Measurements from ENCODE around the gene NBEA. TPM values are rescaled to one million over a fixed set of nuclear protein-coding genes. Genes with fewer than 3 reads are reported as not detected.

The NBEA gene
- total RNA-seq, 1 experiment from 2014 or later: 4.4 TPM

DNA sequence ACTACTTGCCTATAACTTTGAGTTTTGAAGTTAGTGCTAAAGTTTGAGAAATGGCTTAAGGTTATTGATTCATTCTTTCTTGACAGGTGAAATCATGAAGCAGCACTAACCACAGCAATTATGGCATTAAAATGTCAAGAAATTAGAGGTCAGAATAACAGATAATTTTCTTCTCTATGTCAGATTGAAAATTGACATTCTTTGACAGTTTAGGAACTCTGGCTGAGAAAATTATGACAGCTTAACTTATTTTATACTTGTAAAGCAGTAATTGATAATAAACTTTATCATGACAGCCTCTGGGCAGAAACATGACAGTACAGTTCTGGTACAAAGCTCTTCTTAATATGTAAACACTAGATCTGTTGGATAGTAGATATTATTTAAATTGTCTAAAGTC is 689.6 kb downstream of the NBEA start:
- Histone ChIP-seq H2AFZ (ENCODE audit: low read length) (no peak overlapping the region), H3K79me2 (ENCODE audit: low read length) (no peaks in the 10 kb centered on the region)
- CTCF ChIA-PET: interaction anchor here (0.6 kb wide), 1 partner anchor 10 kb away, joined by 5 read pairs; no protein-coding TSS in a partner anchor

DNA sequence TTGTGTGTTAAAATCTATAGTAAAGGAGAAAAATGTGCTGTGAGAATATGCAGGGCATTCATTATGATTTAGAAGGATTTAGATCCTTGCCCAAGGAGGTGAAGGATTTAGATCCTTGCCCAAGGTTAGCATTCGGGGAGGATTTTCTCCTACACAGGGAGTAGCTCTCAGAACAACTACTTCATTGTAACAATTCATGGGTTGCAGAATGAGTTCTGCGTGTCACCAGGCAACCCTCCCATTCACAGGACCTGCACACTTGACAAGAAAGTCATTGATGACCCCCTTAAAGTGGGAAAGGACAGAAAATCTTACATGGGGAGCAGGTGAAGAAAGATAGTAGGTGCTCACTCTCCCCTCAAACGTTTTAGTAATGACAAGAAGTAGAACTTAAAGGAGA is 701.6 kb downstream of the NBEA start:
- no peaks in the 10 kb centered on the region for H3K36me3 ChIP-seq (ENCODE audit: low read depth, low read length)
- TF ChIP-seq, protein P1, sequence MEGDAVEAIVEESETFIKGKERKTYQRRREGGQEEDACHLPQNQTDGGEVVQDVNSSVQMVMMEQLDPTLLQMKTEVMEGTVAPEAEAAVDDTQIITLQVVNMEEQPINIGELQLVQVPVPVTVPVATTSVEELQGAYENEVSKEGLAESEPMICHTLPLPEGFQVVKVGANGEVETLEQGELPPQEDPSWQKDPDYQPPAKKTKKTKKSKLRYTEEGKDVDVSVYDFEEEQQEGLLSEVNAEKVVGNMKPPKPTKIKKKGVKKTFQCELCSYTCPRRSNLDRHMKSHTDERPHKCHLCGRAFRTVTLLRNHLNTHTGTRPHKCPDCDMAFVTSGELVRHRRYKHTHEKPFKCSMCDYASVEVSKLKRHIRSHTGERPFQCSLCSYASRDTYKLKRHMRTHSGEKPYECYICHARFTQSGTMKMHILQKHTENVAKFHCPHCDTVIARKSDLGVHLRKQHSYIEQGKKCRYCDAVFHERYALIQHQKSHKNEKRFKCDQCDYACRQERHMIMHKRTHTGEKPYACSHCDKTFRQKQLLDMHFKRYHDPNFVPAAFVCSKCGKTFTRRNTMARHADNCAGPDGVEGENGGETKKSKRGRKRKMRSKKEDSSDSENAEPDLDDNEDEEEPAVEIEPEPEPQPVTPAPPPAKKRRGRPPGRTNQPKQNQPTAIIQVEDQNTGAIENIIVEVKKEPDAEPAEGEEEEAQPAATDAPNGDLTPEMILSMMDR (conservative IDR thresholded peaks at IDR 0.05; ENCODE audit: low read depth, low read length): no peak
- TF ChIP-seq EZH2 (IDR thresholded peaks at IDR 0.05; ENCODE audit: low read length, unreplicated experiment) (no peak), EZH2phosphoT487 (IDR thresholded peaks at IDR 0.05; ENCODE audit: borderline replicate concordance, low read length) (no peak)
- no peaks in the 10 kb centered on the region for H4K20me1 ChIP-seq (ENCODE audit: low read length)
- DNase-seq (no peak), ATAC-seq (no peak)
- intact Hi-C loops (cut with micrococcal nuclease): no loop called here
- no peak overlapping the region for H2AFZ ChIP-seq (ENCODE audit: low read length)
- H3K27me3 ChIP-seq (ENCODE audit: low read length): no peaks in the 10 kb centered on the region
- H3K9me3 ChIP-seq (ENCODE audit: low read length): no peaks in the 10 kb centered on the region
- H3F3A ChIP-seq (ENCODE audit: low read length, unreplicated experiment): no peaks in the 10 kb centered on the region
- H3K9ac ChIP-seq (ENCODE audit: low read length): no peak overlapping the region
- ChIA-PET POLR2A (ENCODE audit: unreplicated experiment) (no interaction called here), CTCF (no interaction called here)
- H3K79me2 ChIP-seq (ENCODE audit: low read length): no peaks in the 10 kb centered on the region
- no peak overlapping the region for H3K4me2 ChIP-seq (ENCODE audit: low read length)
- no peaks in the 10 kb centered on the region for H3K4me1 ChIP-seq (ENCODE audit: insufficient read depth, low read length)
- H3K9me2 ChIP-seq (replicated peaks; ENCODE audit: low read length): no peaks in the 10 kb centered on the region
- H3K4me3 ChIP-seq (ENCODE audit: low read length): no peak overlapping the region
- H3K27ac ChIP-seq (ENCODE audit: low read length): no peak overlapping the region
- no TSS peak for BruUV-seq (replicated peaks)

More for the DNA sequence above, 689.6 kb downstream of the NBEA start:
- Histone ChIP-seq H3K4me1 (ENCODE audit: insufficient read depth, low read length) (no peaks in the 10 kb centered on the region), H3K9me2 (replicated peaks; ENCODE audit: low read length) (no peaks in the 10 kb centered on the region), H3K27ac (ENCODE audit: low read length) (no peak overlapping the region), H3K4me2 (ENCODE audit: low read length) (no peak overlapping the region), H3K9me3 (ENCODE audit: low read length) (no peaks in the 10 kb centered on the region), H3K36me3 (ENCODE audit: low read depth, low read length) (no peaks in the 10 kb centered on the region), H4K20me1 (ENCODE audit: low read length) (no peaks in the 10 kb centered on the region), H3F3A (ENCODE audit: low read length, unreplicated experiment) (no peaks in the 10 kb centered on the region), H3K9ac (ENCODE audit: low read length) (no peak overlapping the region), H3K4me3 (ENCODE audit: low read length) (no peak overlapping the region), H3K27me3 (ENCODE audit: low read length) (no peaks in the 10 kb centered on the region)
- intact Hi-C loops (cut with micrococcal nuclease): loop anchor here (2.0 to 10.0 kb wide), 3 partner anchors 89 to 421 kb away; no protein-coding TSS in a partner anchor
- BruUV-seq (replicated peaks): no TSS peak
- ATAC-seq (no peak), DNase-seq (no peak)
- TF ChIP-seq, protein P1 (conservative IDR thresholded peaks at IDR 0.05; ENCODE audit: low read depth, low read length): no peak
- TF ChIP-seq EZH2phosphoT487 (IDR thresholded peaks at IDR 0.05; ENCODE audit: borderline replicate concordance, low read length) (no peak), EZH2 (IDR thresholded peaks at IDR 0.05; ENCODE audit: low read length, unreplicated experiment) (no peak)
- POLR2A ChIA-PET (ENCODE audit: unreplicated experiment): no interaction called here

DNA sequence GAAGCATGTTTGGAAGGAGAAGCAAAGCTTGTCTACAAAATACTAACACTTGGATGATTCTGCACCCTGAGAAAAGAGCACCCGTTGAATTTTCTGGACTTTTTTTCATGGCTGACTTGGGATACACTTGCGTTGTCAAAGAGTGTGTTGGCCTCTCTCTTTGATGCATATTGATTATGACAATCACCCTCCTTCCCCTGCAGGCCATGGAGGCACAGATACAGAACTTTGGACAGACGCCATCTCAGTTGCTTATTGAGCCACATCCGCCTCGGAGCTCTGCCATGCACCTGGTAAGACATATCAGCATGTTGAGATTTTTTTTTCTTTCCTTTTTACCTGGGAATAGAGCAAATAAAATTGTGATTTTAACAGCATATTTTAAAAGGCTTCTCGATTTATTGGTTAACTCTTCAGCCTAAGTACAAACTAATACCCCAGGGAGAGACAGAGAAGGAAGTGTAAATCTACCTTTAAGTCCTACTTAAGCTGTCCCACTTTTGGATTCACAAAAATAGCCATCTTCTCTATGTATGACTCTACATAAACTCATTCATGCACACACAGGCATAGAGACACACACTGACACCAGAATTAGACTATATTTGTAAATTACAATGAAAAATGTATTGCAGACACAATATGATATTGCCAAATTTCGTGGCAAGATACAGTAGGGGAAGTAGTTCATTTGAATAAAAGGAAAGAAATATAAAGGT is 704.1 kb downstream of the NBEA start:
- no peaks in the 10 kb centered on the region for H3K4me1 ChIP-seq (ENCODE audit: insufficient read depth, low read length)

More for the DNA sequence above, 704.1 kb downstream of the NBEA start:
- no peak overlapping the region for H3K4me3 ChIP-seq (ENCODE audit: low read length)
- H3K36me3 ChIP-seq (ENCODE audit: low read depth, low read length): no peaks in the 10 kb centered on the region
- H2AFZ ChIP-seq (ENCODE audit: low read length): no peak overlapping the region
- no peak for TF ChIP-seq EZH2phosphoT487 (IDR thresholded peaks at IDR 0.05; ENCODE audit: borderline replicate concordance, low read length)
- TF ChIP-seq, protein P1 (conservative IDR thresholded peaks at IDR 0.05; ENCODE audit: low read depth, low read length): no peak
- TF ChIP-seq EZH2 (IDR thresholded peaks at IDR 0.05; ENCODE audit: low read length, unreplicated experiment): no peak
- H4K20me1 ChIP-seq (ENCODE audit: low read length): no peaks in the 10 kb centered on the region
- DNase-seq: no peak
- no peaks in the 10 kb centered on the region for H3K27me3 ChIP-seq (ENCODE audit: low read length)
- no peak for ATAC-seq
- no peak overlapping the region for H3K9ac ChIP-seq (ENCODE audit: low read length)
- H3F3A ChIP-seq (ENCODE audit: low read length, unreplicated experiment): no peaks in the 10 kb centered on the region
- ChIA-PET POLR2A (ENCODE audit: unreplicated experiment) (no interaction called here), CTCF (no interaction called here)
- no peak overlapping the region for H3K27ac ChIP-seq (ENCODE audit: low read length)
- no TSS peak for BruUV-seq (replicated peaks)
- H3K4me2 ChIP-seq (ENCODE audit: low read length): no peak overlapping the region
- no peaks in the 10 kb centered on the region for H3K9me2 ChIP-seq (replicated peaks; ENCODE audit: low read length)
- no peaks in the 10 kb centered on the region for H3K9me3 ChIP-seq (ENCODE audit: low read length)
- H3K79me2 ChIP-seq (ENCODE audit: low read length): no peaks in the 10 kb centered on the region
- intact Hi-C loops (cut with micrococcal nuclease): no loop called here
